Heart right ventricle (tissue), 16 donors: ENCODE results near the gene EFNB3. TPM values are rescaled to one million over a fixed set of nuclear protein-coding genes. Genes with fewer than 3 reads are reported as not detected.

Source experiments
- ATAC-seq, 8 donors: fragments of 200-7000 bp; cut with Tn5 transposase; one replicate each; pipeline ENCODE4 v1.9.1; 2020; ENCODE audit warnings: mild to moderate bottlenecking in 8 of 8, moderate library complexity in 8 of 8, moderate number of reproducible peaks in 1 of 8
- DNase-seq, 2 donors: peaks; one replicate each; pipeline ENCODE4 v3.0.0-alpha.2; 2020
- H3K27ac ChIP-seq, 10 donors: fragments of 200-600 bp; sonication (generic) in 2 of 10; one replicate each; pipeline versions ENCODE4 v1.5.0 to v1.8.0; 2020 to 2022; ENCODE audit warnings: mild to moderate bottlenecking in 3 of 10
- H3K27me3 ChIP-seq, 7 donors: fragments of 200-600 bp; one replicate each; pipeline ENCODE4 v1.8.0; 2021 to 2022; ENCODE audit warnings: mild to moderate bottlenecking in 2 of 7
- H3K36me3 ChIP-seq, 9 donors: fragments of 200-600 bp; sonication (generic) in 1 of 9; one replicate each; pipeline versions ENCODE4 v1.5.0 to v1.8.0; 2020 to 2022; ENCODE audit warnings: mild to moderate bottlenecking in 2 of 9
- H3K4me1 ChIP-seq, 9 donors: fragments of 200-600 bp; sonication (generic) in 1 of 9; one replicate each; pipeline versions ENCODE4 v1.5.0 to v1.8.0; 2020 to 2022; ENCODE audit warnings: mild to moderate bottlenecking in 4 of 9
- H3K4me3 ChIP-seq, 10 donors: fragments of 200-600 bp; sonication (generic) in 2 of 10; one replicate each; pipeline versions ENCODE4 v1.5.0 to v1.8.0; 2020 to 2022; ENCODE audit warnings: mild to moderate bottlenecking in 7 of 10, moderate library complexity in 2 of 10
- H3K9me3 ChIP-seq, 11 donors: fragments of 200-600 bp in 10 of 11; sonication (generic) in 2 of 11; one replicate each; pipeline versions ENCODE4 v1.5.0 to v1.8.0; 2013 to 2022; ENCODE audit warnings: mild to moderate bottlenecking in 2 of 11, control low read depth in 1 of 11, moderate library complexity in 1 of 11
- CTCF ChIP-seq, 9 donors: fragments of 200-600 bp; sonication (generic) in 2 of 9; IDR thresholded peaks; one replicate each; pipeline versions ENCODE4 v1.5.0 to v1.8.0; 2021 to 2022; ENCODE audit warnings: antibody characterized with exemption in 9 of 9, mild to moderate bottlenecking in 5 of 9, moderate library complexity in 1 of 9
- WGBS, 2 donors: extraction: QIAGEN DNeasy Blood & Tissue Kit; methylation state at CpG; one replicate each; pipeline ENCODE4 v1.1.7; 2013; ENCODE audit warnings: inconsistent platforms in 1 of 2; 5-methylcytosine and 5-hydroxymethylcytosine counted together
- intact Hi-C, 10 donors: fragments of 100-400 bp; cut with DNase I; formaldehyde crosslinking; loops; one replicate each; pipeline versions ENCODE4 v1.11.1 to v1.14.2; 2022
- long read RNA-seq, 3 donors: library from polyadenylated mRNA; unstranded; transcript quantifications; one replicate each; pipeline ENCODE4 v2.0.0, GENCODE V29; 2020 to 2021
- polyA plus RNA-seq, 2 donors: library from polyadenylated mRNA; stranded (reverse); fragments of 200-250 nt; gene quantifications; one replicate each; pipeline ENCODE4 v1.2.3, GENCODE V29; 2013
- total RNA-seq, 10 donors: library from RNA; stranded (reverse); fragmentation: NEBNext Ultra II Directional in 3 of 10; extraction: Animal tissue kit (Norgen Biotek cat#: 25700) in 3 of 10; gene quantifications; one replicate each; pipeline versions ENCODE4 v1.2.1 to v1.2.4, GENCODE V29; 2021 to 2023
- donor health status: Arrhythmogenic right ventricular cardiomyopathy.
- donor health status: ischemic (EF 13 %, LVEDD 7.1; RV severe dilation, severe dysfunction).
- donor health status: healthy with polysubstance abuse.
- donor health status: DM: no; HTN: yes; CAD: no.
- donor health status: DM: no; HTN: no; CAD: no.
- donor health status: ischemic (EF 25% LVEDD 6.9; RV normal size, moderate dysfunction).
- donor health status: ischemic (EF 25% LVEDD 5.7; RV mildly dilated, moderate dysfunction).
- donor health status: healthy.
- donor health status: DM: yes; HTN: yes; CAD: no.
- donor health status: Ischemic cardiomyopathy.
- donor health status: ischemic (EF 35%, LVEDD 5.7; RV mildly dilated, moderate dysfunction).
- donor health status: nonischemic (EF 11% LVEDD 7.7; RV severe dilation, severe dysfunction).
- donor health status: DM: yes; HTN: yes; CAD: no.
- donor health status: PGD.
- donor health status: ischemic (EF 29% LVEDD 5.4; RV normal size, mild dysfunction).
- donor health status: nonischemic (EF 23%, LVEDD 6.1; RV moderate dilation, normal function).

The EFNB3 gene
- 1 to 10 TPM in 2 of 10 donors, under 1 TPM in 8; 0.17 to 1.3 (median 0.53) TPM for total RNA-seq
- under 1 TPM; 0.22 to 0.64 TPM for polyA plus RNA-seq
- long read RNA-seq, donor 1, result 0 reads
- long read RNA-seq, donor 2, result 0 reads
- long read RNA-seq, donor 3, result 0 reads

- H3K4me3 ChIP-seq, result peak within 1 kb of the TSS; percentile 8 to 57 (median 44)
- 1% methylated on average over 45 of the region's 45 CpGs for WGBS, 2 donors
- peaks cover 7 to 26% (median 16%) of the 10 kb centered on the region in 9 donors for H3K4me1 ChIP-seq
- intact Hi-C loops, result no loop called here
- H3K9me3 ChIP-seq, result no peaks in the 10 kb centered on the region
- DNase-seq, result no peak
- no peak for TF ChIP-seq CTCF (IDR thresholded peaks at IDR 0.05)
- ATAC-seq, result peak in 5 of 8 donors; percentile 12 to 61 (median 31)
- peaks cover 5 to 50% (median 41%) of the 10 kb centered on the region in 7 donors for H3K27me3 ChIP-seq
- H3K36me3 ChIP-seq, result peaks cover 0 to 32% (median 8%) of the 10 kb centered on the region in 9 donors
- no peak within 1 kb of the TSS for H3K27ac ChIP-seq
Measured at GRCh38 chr17:7704601-7705268, at the start of gene EFNB3. Gene EFNB3, plus strand, starts transcription at chr17:7705202. Its CDS starts 397 bp downstream, at chr17:7705599.

- DNase-seq (no peak), ATAC-seq (no peak)
- Histone ChIP-seq H3K27me3 (peaks cover 0 to 31% (median 15%) of the 10 kb centered on the region in 7 donors), H3K4me3 (no peak overlapping the region), H3K36me3 (peaks cover 0 to 4% (median 0%) of the 10 kb centered on the region in 9 donors), H3K27ac (no peak overlapping the region), H3K9me3 (no peaks in the 10 kb centered on the region), H3K4me1 (peaks cover 3 to 32% (median 24%) of the 10 kb centered on the region in 9 donors)
- TF ChIP-seq CTCF (IDR thresholded peaks at IDR 0.05), result no peak
- intact Hi-C loops, result no loop called here
- 87 to 89% methylated on average over 17 of the region's 17 CpGs for WGBS, 2 donors
Measured at GRCh38 chr17:7655541-7655840, 49.5 kb upstream of the EFNB3 start.

GRCh38 chr17:7656958-7657609 is 47.9 kb upstream of the EFNB3 start:
- DNase-seq (peak; percentile 73 to 87), ATAC-seq (peak; percentile 55 to 92 (median 76))
- Histone ChIP-seq H3K4me3 (no peak overlapping the region), H3K27me3 (peaks cover 0 to 15% (median 0%) of the 10 kb centered on the region in 7 donors), H3K9me3 (no peaks in the 10 kb centered on the region), H3K36me3 (peaks cover 0 to 4% (median 0%) of the 10 kb centered on the region in 9 donors), H3K27ac (peak overlapping the region in 4 of 10 donors; percentile 1 to 35 (median 28)), H3K4me1 (peaks cover 0 to 16% (median 10%) of the 10 kb centered on the region in 9 donors)
- 21 to 25% methylated on average over 10 of the region's 10 CpGs for WGBS, 2 donors
- TF ChIP-seq CTCF (IDR thresholded peaks at IDR 0.05), result no peak
- intact Hi-C loops, result no loop called here

- peaks cover 0 to 74% (median 39%) of the 10 kb centered on the region in 9 donors for H3K36me3 ChIP-seq
- H3K27ac ChIP-seq, result no peak overlapping the region
- ATAC-seq (no peak), DNase-seq (no peak)
- H3K4me3 ChIP-seq, result no peak overlapping the region
- WGBS, 2 donors, result 76 to 79% methylated on average over 10 of the region's 10 CpGs
- H3K27me3 ChIP-seq, result no peaks in the 10 kb centered on the region
- no peaks in the 10 kb centered on the region for H3K9me3 ChIP-seq
- TF ChIP-seq CTCF (IDR thresholded peaks at IDR 0.05), result no peak
- H3K4me1 ChIP-seq, result no peaks in the 10 kb centered on the region
- intact Hi-C loops, result no loop called here
Measured at GRCh38 chr17:7667656-7668406, 37.2 kb upstream of the EFNB3 start.
